Endodermal cell (in vitro differentiated cells): ENCODE results near the gene CTAG1B. TPM values are rescaled to one million over a fixed set of nuclear protein-coding genes. Genes with fewer than 3 reads are reported as not detected.

Source experiments
- DNase-seq: peaks from one replicate; pipeline ENCODE4 v3.0.0-alpha.2; 2017
- H3K27ac ChIP-seq: 2 replicates; pipeline ENCODE4 v1.5.1; 2013; ENCODE audit warnings: mild to moderate bottlenecking, low read depth, low read length, moderate library complexity
- H3K27me3 ChIP-seq: 2 replicates; pipeline ENCODE4 v1.6.1; 2013; ENCODE audit warnings: mild to moderate bottlenecking, low read length, moderate library complexity; ENCODE audit not compliant: insufficient read depth, control insufficient read depth, poor library complexity, severe bottlenecking
- H3K36me3 ChIP-seq: 2 replicates; pipeline ENCODE4 v1.7.0; 2013; ENCODE audit warnings: mild to moderate bottlenecking, low read length, moderate library complexity; ENCODE audit not compliant: control insufficient read depth, insufficient read depth
- H3K4me1 ChIP-seq: one replicate; pipeline ENCODE4 v1.7.0; 2013; ENCODE audit warnings: low read length; ENCODE audit not compliant: control insufficient read depth, insufficient read depth
- H3K4me3 ChIP-seq: 2 replicates; pipeline ENCODE4 v1.5.1; 2013; ENCODE audit warnings: mild to moderate bottlenecking, low read length, moderate library complexity
- H3K9ac ChIP-seq: 2 replicates; pipeline ENCODE4 v1.6.1; 2013; ENCODE audit warnings: mild to moderate bottlenecking, low read length, moderate library complexity; ENCODE audit not compliant: poor library complexity, severe bottlenecking; ENCODE audit errors: extremely low read depth
- H3K9me3 ChIP-seq: 2 replicates; pipeline ENCODE4 v1.6.1; 2013; ENCODE audit warnings: mild to moderate bottlenecking, low read length, moderate library complexity; ENCODE audit not compliant: control insufficient read depth
- H3K27ac Mint-ChIP-seq: 2 replicates; pipeline ENCODE4 v1.8.0; 2020; ENCODE audit warnings: mixed read lengths
- H3K27me3 Mint-ChIP-seq: 2 replicates; pipeline ENCODE4 v1.8.0; 2021; ENCODE audit warnings: mild to moderate bottlenecking, mixed read lengths; ENCODE audit not compliant: insufficient read depth
- H3K36me3 Mint-ChIP-seq: 2 replicates; pipeline ENCODE4 v1.8.0; 2020; ENCODE audit warnings: low read depth, mixed read lengths
- H3K4me1 Mint-ChIP-seq: 2 replicates; pipeline ENCODE4 v1.8.0; 2020; ENCODE audit warnings: mixed read lengths
- H3K4me3 Mint-ChIP-seq: 2 replicates; pipeline ENCODE4 v1.8.0; 2020; ENCODE audit warnings: mild to moderate bottlenecking, moderate library complexity, mixed read lengths
- H3K9me3 Mint-ChIP-seq: 2 replicates; pipeline ENCODE4 v1.8.0; 2020; ENCODE audit warnings: mild to moderate bottlenecking, mixed read lengths
- CTCF ChIP-seq: fragments of 200-600 bp; sonication (generic); conservative IDR thresholded peaks from 2 replicates; pipeline ENCODE4 v1.5.0; 2021; ENCODE audit warnings: antibody characterized with exemption, mild to moderate bottlenecking
- WGBS, 2 experiments: methylation state at CpG; one replicate each; pipeline versions ENCODE4 v1.1.5 to v1.1.7; 2013; ENCODE audit warnings: missing lambda C conversion rate in 2 of 2, mixed read lengths in 1 of 2; ENCODE audit not compliant: insufficient coverage in 1 of 2, insufficient read length in 1 of 2; 5-methylcytosine and 5-hydroxymethylcytosine counted together
- total RNA-seq, 2 donors: library from RNA; stranded (reverse); fragmentation: NEBNext Ultra II Directional in 1 of 2; extraction: Animal tissue kit (Norgen Biotek cat#: 25700) in 1 of 2; gene quantifications; 2 replicates in 1 of 2; 3 replicates in 1 of 2; pipeline ENCODE4 v1.2.1, GENCODE V29; 2021

Gene CTAG1B
- total RNA-seq, 2 donors from 2014 or later, result not detected

GRCh38 chrX:154658957-154659356, 39.9 kb upstream of the CTAG1B start:
- Mint-ChIP-seq H3K27ac (no peak overlapping the region), H3K4me1 (no peaks in the 10 kb centered on the region), H3K9me3 (peaks cover 82% of the 10 kb centered on the region), H3K36me3 (no peaks in the 10 kb centered on the region), H3K4me3 (no peak overlapping the region), H3K27me3 (peaks cover 2% of the 10 kb centered on the region)
- no peak for DNase-seq
- Histone ChIP-seq H3K9ac (no peak overlapping the region), H3K4me3 (no peak overlapping the region), H3K9me3 (no peaks in the 10 kb centered on the region), H3K4me1 (no peaks in the 10 kb centered on the region), H3K27me3 (no peaks in the 10 kb centered on the region), H3K27ac (no peak overlapping the region), H3K36me3 (no peaks in the 10 kb centered on the region)
- no peak for TF ChIP-seq CTCF
- WGBS, 2 experiments, result 90 to 94% methylated on average over 6 to 11 of the region's 11 CpGs

- Histone ChIP-seq H3K9me3 (no peaks in the 10 kb centered on the region), H3K4me1 (no peaks in the 10 kb centered on the region), H3K27ac (no peak overlapping the region), H3K4me3 (no peak overlapping the region), H3K9ac (no peak overlapping the region), H3K36me3 (no peaks in the 10 kb centered on the region), H3K27me3 (no peaks in the 10 kb centered on the region)
- Mint-ChIP-seq H3K4me1 (no peaks in the 10 kb centered on the region), H3K4me3 (no peak overlapping the region), H3K36me3 (no peaks in the 10 kb centered on the region), H3K27ac (no peak overlapping the region), H3K27me3 (peaks cover 2% of the 10 kb centered on the region), H3K9me3 (peaks cover 75% of the 10 kb centered on the region)
- no peak for TF ChIP-seq CTCF
- DNase-seq, result no peak
- WGBS, 2 experiments, result 83 to 94% methylated on average over 1 to 12 of the region's 12 CpGs
These were observed 39.1 kb upstream of the CTAG1B start for GRCh38 chrX:154658187-154658586.

- H3K4me1 Mint-ChIP-seq, result no peaks in the 10 kb centered on the region
- no peak for TF ChIP-seq CTCF
- Histone ChIP-seq H3K36me3 (no peaks in the 10 kb centered on the region), H3K27ac (no peak overlapping the region), H3K9me3 (no peaks in the 10 kb centered on the region), H3K4me3 (no peak overlapping the region), H3K4me1 (no peaks in the 10 kb centered on the region), H3K9ac (no peak overlapping the region), H3K27me3 (no peaks in the 10 kb centered on the region)
- no peak for DNase-seq
- peaks cover 66% of the 10 kb centered on the region for H3K9me3 Mint-ChIP-seq
- peaks cover 2% of the 10 kb centered on the region for H3K27me3 Mint-ChIP-seq
- H3K36me3 Mint-ChIP-seq, result no peaks in the 10 kb centered on the region
- 90 to 95% methylated on average over 4 to 15 of the region's 15 CpGs for WGBS, 2 experiments
- no peak overlapping the region for H3K4me3 Mint-ChIP-seq
- no peak overlapping the region for H3K27ac Mint-ChIP-seq
These were observed 38.2 kb upstream of the CTAG1B start for GRCh38 chrX:154657226-154657805.
